GM12878 (cell line): ENCODE measurements around the gene NFS1. TPM values are rescaled to one million over a fixed set of nuclear protein-coding genes. Genes with fewer than 3 reads are reported as not detected.

Experiments used
- ATAC-seq: fragments of 200-7000 bp; cut with Tn5 transposase; 3 replicates; pipeline ENCODE4 v1.9.1; 2020; ENCODE audit warnings: mild to moderate bottlenecking, moderate library complexity
- BruUV-seq: library from RNA; stranded (reverse); fragments of 400-500 nt; replicated peaks from 2 replicates; lab custom pipeline; 2021; lab: Mats Ljungman, UMichigan
- CTCF ChIA-PET: fragments of 300-600 bp; sonication (Branson Sonifier 250); formaldehyde crosslinking; extraction: SDS; loops from one replicate; lab custom pipeline; 2021; ENCODE audit warnings: inconsistent platforms; lab: Yijun Ruan, JAX
- POLR2A ChIA-PET: fragments of 350-600 bp; formaldehyde crosslinking; extraction: SDS; loops from one replicate; lab custom pipeline; 2021; ENCODE audit warnings: inconsistent platforms; lab: Charles Lee
- RAD21 ChIA-PET: fragments of 300-600 bp; sonication (Branson Sonifier 250); formaldehyde crosslinking; loops from one replicate; lab custom pipeline; 2023; ENCODE audit warnings: antibody characterized with exemption; ENCODE audit not compliant: unreplicated experiment; lab: Charles Lee
- SMC1A ChIA-PET: fragments of 300-600 bp; sonication (Branson Sonifier 250); formaldehyde crosslinking; loops from one replicate; lab custom pipeline; 2023; ENCODE audit not compliant: unreplicated experiment, uncharacterized antibody; lab: Charles Lee
- DNase-seq: peaks from one replicate; pipeline ENCODE4 v3.0.0-alpha.2; 2011; ENCODE audit warnings: low read depth, low spot score
- FAIRE-seq: peaks from 3 replicates; lab custom pipeline; 2011; peaks lifted over from hg19 to GRCh38; lab: Jason Lieb, UNC
- H2AFZ ChIP-seq: 2 replicates; pipeline ENCODE4 v1.6.0; 2011; ENCODE audit warnings: low read depth, low read length, control low read depth; ENCODE audit not compliant: control insufficient read depth
- H3K27ac ChIP-seq: 2 replicates; pipeline ENCODE4 v1.5.1; 2011; ENCODE audit warnings: control low read depth; ENCODE audit not compliant: control insufficient read depth, insufficient read depth
- H3K27me3 ChIP-seq, 2 experiments: replicated peaks in 1 of 2; 2 replicates each; pipeline versions ENCODE4 v1.6.0 to v1.6.1; 2011; ENCODE audit warnings: low read length in 1 of 2; ENCODE audit not compliant: control insufficient read depth in 2 of 2, insufficient read depth in 2 of 2
- H3K36me3 ChIP-seq, 2 experiments: 2 replicates each; pipeline ENCODE4 v1.5.1; 2011; ENCODE audit warnings: low read length in 1 of 2; ENCODE audit not compliant: control insufficient read depth in 2 of 2, insufficient read depth in 2 of 2
- H3K4me1 ChIP-seq: 2 replicates; pipeline ENCODE4 v1.6.1; 2011; ENCODE audit warnings: mild to moderate bottlenecking, low read length, moderate library complexity, mixed read lengths; ENCODE audit not compliant: control insufficient read depth, insufficient read depth
- H3K4me2 ChIP-seq: 2 replicates; pipeline ENCODE4 v1.6.0; 2011; ENCODE audit warnings: control low read depth; ENCODE audit not compliant: control insufficient read depth, insufficient read depth
- H3K4me3 ChIP-seq: fragments of 200-600 bp; sonication (generic); 2 replicates; pipeline ENCODE4 v1.5.1; 2016
- H3K79me2 ChIP-seq: 2 replicates; pipeline ENCODE4 v1.6.0; 2011; ENCODE audit warnings: low read length; ENCODE audit not compliant: control insufficient read depth, insufficient read depth
- H3K9ac ChIP-seq: 2 replicates; pipeline ENCODE4 v1.8.0; 2011; ENCODE audit warnings: low read length, control low read depth, mixed read lengths; ENCODE audit not compliant: control insufficient read depth, insufficient read depth
- H3K9me3 ChIP-seq: replicated peaks from 3 replicates; pipeline ENCODE4 v1.5.1; 2011; ENCODE audit warnings: mild to moderate bottlenecking, low read length; ENCODE audit not compliant: control insufficient read depth, insufficient read depth
- H4K20me1 ChIP-seq: 2 replicates; pipeline ENCODE4 v1.6.0; 2011; ENCODE audit not compliant: control insufficient read depth, insufficient read depth
- ASH2L ChIP-seq: fragments of 300-600, 200-600 bp; sonication (generic); IDR thresholded peaks from 2 replicates; pipeline ENCODE4 v1.6.1; 2017; ENCODE audit warnings: low read depth, mild to moderate bottlenecking, borderline replicate concordance
- CHD1 ChIP-seq: IDR thresholded peaks from 2 replicates; pipeline ENCODE4 v1.6.1; 2012; ENCODE audit warnings: low read depth, low read length, improper control_type of control experiment
- E4F1 ChIP-seq: fragments of 450-650 bp; IDR thresholded peaks from 2 replicates; pipeline ENCODE4 v1.6.1; 2018; ENCODE audit warnings: borderline replicate concordance, mild to moderate bottlenecking; ENCODE audit not compliant: partially characterized antibody
- ETV6 ChIP-seq, 2 experiments: fragments of 450-650 bp in 1 of 2; IDR thresholded peaks in 1 of 2; conservative IDR thresholded peaks in 1 of 2; 2 replicates each; pipeline ENCODE4 v1.6.1; 2014; ENCODE audit warnings: antibody characterized with exemption in 1 of 2, borderline replicate concordance in 1 of 2, low read depth in 1 of 2, mild to moderate bottlenecking in 1 of 2, moderate library complexity in 1 of 2
- MTA2 ChIP-seq: fragments of 450-650 bp; IDR thresholded peaks from 2 replicates; pipeline ENCODE4 v1.6.1; 2016; ENCODE audit warnings: low read depth, mild to moderate bottlenecking, moderate library complexity
- NR2C2 ChIP-seq: IDR thresholded peaks from 2 replicates; pipeline ENCODE4 v1.6.1; 2011; ENCODE audit warnings: borderline replicate concordance, low read depth; ENCODE audit not compliant: control insufficient read depth, insufficient read length
- POLR2A ChIP-seq: IDR thresholded peaks from 2 replicates; pipeline ENCODE4 v1.6.1; 2011; ENCODE audit warnings: low read depth, mild to moderate bottlenecking, low read length
- RUNX3 ChIP-seq: IDR thresholded peaks from 2 replicates; pipeline ENCODE4 v1.6.1; 2012; ENCODE audit warnings: low read length, inconsistent platforms
- SUPT20H ChIP-seq: IDR thresholded peaks from 2 replicates; pipeline ENCODE4 v1.6.1; 2011; ENCODE audit warnings: low read depth, mild to moderate bottlenecking, low read length, moderate library complexity, borderline replicate concordance; ENCODE audit not compliant: control insufficient read depth
- TAF1 ChIP-seq: IDR thresholded peaks from 2 replicates; pipeline ENCODE4 v1.6.1; 2011; ENCODE audit warnings: mild to moderate bottlenecking, low read depth, low read length, borderline replicate concordance
- TBL1XR1 ChIP-seq: IDR thresholded peaks from 2 replicates; pipeline ENCODE4 v1.6.1; 2012; ENCODE audit warnings: low read depth, low read length, improper control_type of control experiment
- ZBTB33 ChIP-seq: fragments of 450-650 bp; IDR thresholded peaks from 2 replicates; pipeline ENCODE4 v1.6.1; 2017; ENCODE audit warnings: mild to moderate bottlenecking
- WGBS: methylation state at CpG from one replicate; pipeline ENCODE4 v1.1.6; 2016; ENCODE audit warnings: low lambda C conversion rate; ENCODE audit not compliant: insufficient replicate concordance, insufficient coverage; ENCODE audit errors: missing lambda C conversion rate; 5-methylcytosine and 5-hydroxymethylcytosine counted together
- in situ Hi-C: fragments of 300-500 bp; cut with MboI; formaldehyde crosslinking; loops from 9 replicates; pipeline ENCODE4 v1.14.3; 2018; ENCODE audit warnings: mixed read lengths
- intact Hi-C: fragments of 100-400 bp; cut with micrococcal nuclease; formaldehyde crosslinking; loops from one replicate; pipeline ENCODE4 v1.14.2; 2022; ENCODE audit not compliant: unreplicated experiment
- polyA plus RNA-seq, 11 experiments: library from polyadenylated mRNA; depleted of rRNA in 4 of 11; unstranded in 6 of 11; stranded (reverse) in 5 of 11; fragments of >200 nt; fragmentation: Nextera tagmentation in 4 of 11; fragmentation: Illumina TruSeq in 1 of 11; extraction: Ambion mirVana in 4 of 11; extraction: Trizol in 1 of 11; gene quantifications; 1 replicate in 1 of 11; 2 replicates in 10 of 11; pipeline versions ENCODE4 v1.2.1 to v1.2.3, GENCODE V29; 2011 to 2016; ENCODE audit warnings: inconsistent platforms in 2 of 11, missing spikeins in 2 of 11, low read depth in 1 of 11
- total RNA-seq, 4 experiments: library from RNA; depleted of rRNA in 3 of 4; stranded (reverse); fragments of >200 nt in 3 of 4; fragmentation: Illumina TruSeq in 1 of 4; extraction: Trizol in 1 of 4; gene quantifications; 2 replicates each; pipeline versions ENCODE4 v1.2.1 to v1.2.3, GENCODE V29; 2013 to 2021
- TF ChIP-seq, protein P1 (sequence below): fragments of 450-650 bp; IDR thresholded peaks from 2 replicates; pipeline ENCODE4 v1.6.1; 2014; ENCODE audit warnings: mild to moderate bottlenecking

The NFS1 gene
- total and polyA plus RNA-seq, 10 of the 15 experiments (the other 5 are each of a cell fraction or from before 2014, with no cell fraction given): 9.2 to 74.1 (median 38.6) TPM

GRCh38 chr20:35741892-35742740, 43.0 kb upstream of the NFS1 start, which contains the start of gene RBM39 (continued):
- TF ChIP-seq, protein P1, sequence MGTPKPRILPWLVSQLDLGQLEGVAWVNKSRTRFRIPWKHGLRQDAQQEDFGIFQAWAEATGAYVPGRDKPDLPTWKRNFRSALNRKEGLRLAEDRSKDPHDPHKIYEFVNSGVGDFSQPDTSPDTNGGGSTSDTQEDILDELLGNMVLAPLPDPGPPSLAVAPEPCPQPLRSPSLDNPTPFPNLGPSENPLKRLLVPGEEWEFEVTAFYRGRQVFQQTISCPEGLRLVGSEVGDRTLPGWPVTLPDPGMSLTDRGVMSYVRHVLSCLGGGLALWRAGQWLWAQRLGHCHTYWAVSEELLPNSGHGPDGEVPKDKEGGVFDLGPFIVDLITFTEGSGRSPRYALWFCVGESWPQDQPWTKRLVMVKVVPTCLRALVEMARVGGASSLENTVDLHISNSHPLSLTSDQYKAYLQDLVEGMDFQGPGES: peak; percentile 91
- peak; percentile 98 for TF ChIP-seq TAF1
- peak; percentile 55 for TF ChIP-seq RUNX3
- TF ChIP-seq CHD1: peak; percentile 82
- peak; percentile 81; the same call in 1 of the 2 replicates for TF ChIP-seq TBL1XR1
- TF ChIP-seq NR2C2: no peak

DNA sequence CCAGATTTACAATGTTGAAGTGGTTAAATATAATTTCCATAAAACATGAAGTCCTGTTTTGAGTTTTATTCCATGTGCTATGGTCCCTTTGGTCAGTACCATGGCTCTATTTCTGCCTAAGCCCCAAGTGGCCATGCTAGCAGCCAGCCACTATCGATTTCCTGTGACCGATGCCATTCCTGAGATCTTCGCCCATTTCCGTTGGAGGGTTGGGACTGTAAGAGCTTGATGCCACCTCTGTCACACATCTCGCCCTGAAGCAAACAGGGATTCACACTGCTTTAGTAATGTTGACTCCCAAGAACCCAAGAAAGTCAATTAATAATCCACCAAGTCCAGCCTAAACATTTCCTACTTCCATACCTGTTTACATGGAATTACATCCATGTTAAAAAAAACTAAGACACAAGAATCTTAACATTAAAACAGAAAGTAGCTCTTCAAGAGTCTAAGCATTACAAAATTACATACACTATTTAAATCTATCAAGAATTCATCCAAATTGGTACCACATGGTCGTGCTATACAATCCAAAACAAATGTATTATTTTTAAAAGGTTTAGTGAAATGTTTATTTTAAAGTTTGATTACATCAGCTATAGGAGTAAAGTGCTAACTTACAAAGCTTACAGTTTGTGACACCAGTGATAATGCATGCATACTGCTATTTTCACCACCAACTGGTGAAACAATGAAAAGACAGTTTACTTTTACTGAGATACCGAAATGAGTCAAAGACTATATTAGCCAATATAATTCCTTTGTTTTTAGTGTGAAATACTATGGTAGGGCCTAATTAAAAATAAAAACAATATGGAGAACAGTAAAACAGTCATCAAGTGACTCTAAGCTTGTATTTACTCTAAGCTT, 40.4 kb upstream of the NFS1 start:
- no peaks in the 10 kb centered on the region for H3K9me3 ChIP-seq
- peak; percentile 27 for FAIRE-seq
- 70% methylated on average over 7 of the region's 7 CpGs for WGBS
- ChIA-PET SMC1A (interaction anchor here (0.6 to 1.9 kb wide), 16 partner anchors 10 to 145 kb away, joined by 3 to 7 read pairs (median 3); no protein-coding TSS in a partner anchor), CTCF (interaction anchor here (0.5 to 7.6 kb wide), 19 partner anchors 9 to 865 kb away, joined by 3 to 69 read pairs (median 4); partner anchors contain the start of genes PHF20 and SCAND1), RAD21 (interaction anchor here (1.0 to 1.3 kb wide), 5 partner anchors 28 to 145 kb away, joined by 3 to 10 read pairs (median 4); partner anchors contain the start of genes NFS1 and ROMO1), POLR2A (interaction anchor here (0.6 to 6.9 kb wide), 9 partner anchors 16 to 214 kb away, joined by 3 to 214 read pairs (median 3); partner anchors contain the start of gene PHF20)
- no peak for DNase-seq
- BruUV-seq: no TSS peak
- H3K9ac ChIP-seq: no peak overlapping the region; the same call in 1 of the 2 replicates
- no peak overlapping the region for H2AFZ ChIP-seq
- H3K79me2 ChIP-seq: peaks cover 87% of the 10 kb centered on the region
- H3K27me3 ChIP-seq: no peaks in the 10 kb centered on the region
- in situ Hi-C loops (no loop called here), intact Hi-C loops (loop anchor here (10.0 kb wide), 2 partner anchors 145 to 1355 kb away; partner anchors contain the start of gene RBL1)
- peaks cover 6% of the 10 kb centered on the region for H4K20me1 ChIP-seq
- H3K4me3 ChIP-seq: peak overlapping the region; percentile 96
- H3K4me1 ChIP-seq: peaks cover 3% of the 10 kb centered on the region
- peak overlapping the region; percentile 24; the same call in 1 of the 2 replicates for H3K4me2 ChIP-seq
- peaks cover 5 to 26% of the 10 kb centered on the region in 2 experiments for H3K36me3 ChIP-seq
- peak; percentile 11; the same call in 2 of the 3 replicates for ATAC-seq
- no peak overlapping the region for H3K27ac ChIP-seq
- no peak for TF ChIP-seq ZBTB33
- TF ChIP-seq ASH2L: no peak
- TF ChIP-seq E4F1: no peak
- peak; percentile 57 for TF ChIP-seq POLR2A
- no peak for TF ChIP-seq MTA2
- no peak for TF ChIP-seq SUPT20H
- TF ChIP-seq ETV6 (conservative IDR thresholded peaks at IDR 0.05 in 1 of 2, IDR thresholded peaks at IDR 0.05 in 1 of 2; ENCODE audit: borderline replicate concordance in 1 of 2, low read depth in 1 of 2): no peak
